ENCODE data around the gene ALOX5. TPM values are rescaled to one million over a fixed set of nuclear protein-coding genes. Genes with fewer than 3 reads are reported as not detected.

The ALOX5 gene
- total and polyA plus RNA-seq, 2 of the 4 experiments (the other 2 are of a cell fraction): not detected

GRCh38 chr10:45490277-45490676, 116.3 kb downstream of the ALOX5 start:
- TF ChIP-seq MAZ (IDR thresholded peaks at IDR 0.05; ENCODE audit: borderline replicate concordance, low read depth, low read length): no peak
- no peak for TF ChIP-seq NFE2L2 (IDR thresholded peaks at IDR 0.05; ENCODE audit: low read depth, low read length)
- no peak for TF ChIP-seq CTCF (conservative IDR thresholded peaks at IDR 0.05; ENCODE audit: low read depth, low read length)
- TF ChIP-seq RAD21 (IDR thresholded peaks at IDR 0.05; ENCODE audit: low read length): no peak
- no peak for TF ChIP-seq RFX5 (IDR thresholded peaks at IDR 0.05; ENCODE audit: low read depth, low read length)
- no peak for TF ChIP-seq POLR2A (IDR thresholded peaks at IDR 0.05; ENCODE audit: low read depth, low read length)
- TF ChIP-seq BHLHE40 (IDR thresholded peaks at IDR 0.05; ENCODE audit: low read depth, low read length): no peak
- no peak for TF ChIP-seq FOS (IDR thresholded peaks at IDR 0.05; ENCODE audit: low read depth, low read length)
- TF ChIP-seq MAFK (IDR thresholded peaks at IDR 0.05; ENCODE audit: low read depth, low read length): no peak
- TF ChIP-seq RCOR1 (IDR thresholded peaks at IDR 0.05; ENCODE audit: insufficient replicate concordance, low read length): no peak
- TF ChIP-seq ELK1 (IDR thresholded peaks at IDR 0.05; ENCODE audit: borderline replicate concordance, low read depth, low read length): no peak
- TF ChIP-seq CHD1 (IDR thresholded peaks at IDR 0.05; ENCODE audit: low read depth, low read length): no peak
- no peak for TF ChIP-seq CEBPB (IDR thresholded peaks at IDR 0.05; ENCODE audit: low read depth, low read length)
- H3K27ac ChIP-seq (ENCODE audit: insufficient read depth, low read length): no peak overlapping the region
- H3K4ac ChIP-seq (ENCODE audit: low read depth, low read length): no peak overlapping the region
- H2BK20ac ChIP-seq (ENCODE audit: low read depth, low read length): no peak overlapping the region
- H3K36me3 ChIP-seq (ENCODE audit: control insufficient read depth, insufficient read depth, low read length): no peaks in the 10 kb centered on the region
- H3K9ac ChIP-seq (ENCODE audit: low read depth, low read length): no peak overlapping the region
- dilution Hi-C loops (cut with HindIII; ENCODE audit: low sequenced_read_pairs, unreplicated experiment) (no loop called here), intact Hi-C loops (cut with micrococcal nuclease) (loop anchor here (5.0 kb wide), 1 partner anchor 37 kb away; no protein-coding TSS in a partner anchor), in situ Hi-C loops (cut with MboI; ENCODE audit: low sequenced_read_pairs) (no loop called here)
- H3K4me1 ChIP-seq (ENCODE audit: control insufficient read depth, insufficient read depth, low read length): no peaks in the 10 kb centered on the region
- H4K20me1 ChIP-seq (ENCODE audit: insufficient read depth, low read length): no peaks in the 10 kb centered on the region
- H3K9me3 ChIP-seq (ENCODE audit: control insufficient read depth, insufficient read depth, low read length): no peaks in the 10 kb centered on the region; the same call in 1 of the 2 replicates
- no peak overlapping the region for H3K18ac ChIP-seq (ENCODE audit: low read depth, low read length)
- no peak overlapping the region for H4K91ac ChIP-seq (ENCODE audit: insufficient read depth, low read depth, low read length)
- H3K79me1 ChIP-seq (ENCODE audit: low read depth in 1 of 2, low read length in 2 of 2): no peaks in the 10 kb centered on the region; a peak in 1 of 4 replicates
- H3K27me3 ChIP-seq (ENCODE audit: control insufficient read depth, insufficient read depth, low read length): no peaks in the 10 kb centered on the region
- H2AK5ac ChIP-seq (ENCODE audit: low read depth, low read length): no peak overlapping the region
- H2AFZ ChIP-seq (replicated peaks; ENCODE audit: low read length, poor library complexity): no peak overlapping the region
- no peak overlapping the region for H2BK120ac ChIP-seq (ENCODE audit: low read depth, low read length)
- H3K23ac ChIP-seq (ENCODE audit: low read depth, low read length): no peak overlapping the region
- no peak overlapping the region for H2BK5ac ChIP-seq (ENCODE audit: low read depth, low read length, poor library complexity, severe bottlenecking)
- H3K56ac ChIP-seq (ENCODE audit: extremely low read depth, insufficient read depth, low read length): no peak overlapping the region
- POLR2A ChIA-PET (ENCODE audit: unreplicated experiment): no interaction called here
- no peak overlapping the region for H3K4me3 ChIP-seq (ENCODE audit: insufficient read depth, low read depth, low read length)
- H4K8ac ChIP-seq (ENCODE audit: low read depth in 2 of 2, low read length in 2 of 2): no peak overlapping the region
- no peak for DNase-seq
- peaks cover 3% of the 10 kb centered on the region; the same call in 1 of the 2 replicates for H3K9me1 ChIP-seq (ENCODE audit: insufficient read depth, low read length)
- WGBS, 2 experiments (ENCODE audit: extremely low coverage in 2 of 2, insufficient read length in 1 of 2): no CpG with 5 or more reads among the region's 3 CpGs
- no peak overlapping the region for H2AK9ac ChIP-seq (replicated peaks; ENCODE audit: low read depth, low read length, poor library complexity)
- no peak for ATAC-seq (ENCODE audit: low read depth)
- no peak overlapping the region for H2BK15ac ChIP-seq (ENCODE audit: low read depth, low read length)
- H4K5ac ChIP-seq (ENCODE audit: low read depth, low read length): no peak overlapping the region
- CTCF ChIA-PET: no interaction called here
- no peak overlapping the region for H3K14ac ChIP-seq (replicated peaks; ENCODE audit: low read depth, low read length)
- BruUV-seq (replicated peaks): no TSS peak
- no peak overlapping the region for H3K4me2 ChIP-seq (ENCODE audit: low read depth, low read length)

Data from IMR-90 (cell line).